ENCODE data around the gene NCMAP. TPM values are rescaled to one million over a fixed set of nuclear protein-coding genes. Genes with fewer than 3 reads are reported as not detected.

The NCMAP gene
- total and polyA plus RNA-seq, 7 experiments from 2014 or later = 0.10 to 0.13 (median 0.12) TPM; not detected in 4

GRCh38 chr1:24635195-24635843 lies 79.4 kb downstream of the NCMAP start:
- Histone ChIP-seq H3K4me1 (ENCODE audit: control insufficient read depth in 2 of 2, insufficient read depth in 2 of 2, low read length in 2 of 2) (no peaks in the 10 kb centered on the region), H3K9me3 (ENCODE audit: control insufficient read depth in 2 of 3, low read length in 3 of 3) (no peaks in the 10 kb centered on the region), H3K4me3 (ENCODE audit: low read length) (no peak overlapping the region), H3K36me3 (ENCODE audit: control insufficient read depth in 2 of 3, insufficient read depth in 3 of 3, low read length in 3 of 3) (no peaks in the 10 kb centered on the region), H3K27ac (ENCODE audit: low read depth, low read length) (no peak overlapping the region), H3K27me3 (ENCODE audit: control insufficient read depth in 2 of 2, insufficient read depth in 2 of 2, low read length in 2 of 2) (no peaks in the 10 kb centered on the region)
- CTCF ChIA-PET = interaction anchor here (0.6 to 3.8 kb wide), 15 partner anchors 14 to 436 kb away, joined by 3 to 29 read pairs (median 4); no protein-coding TSS in a partner anchor
- peak in 7 of 9 donors; percentile 39 to 69 (median 62) for DNase-seq
- POLR2A ChIA-PET = no interaction called here
- peak; percentile 85 for ATAC-seq
- intact Hi-C loops (cut with micrococcal nuclease) = loop anchor here (1.0 to 5.0 kb wide), 8 partner anchors 48 to 563 kb away; partner anchors contain the start of gene NIPAL3 (in 1 of the 2)
- Mint-ChIP-seq H3K27ac (peak overlapping the region in 5 of 9 donors; percentile 0 to 77 (median 64)), H3K9me3 (no peaks in the 10 kb centered on the region), H3K4me3 (no peak overlapping the region), H3K27me3 (peaks cover 4 to 21% (median 8%) of the 10 kb centered on the region in 5 donors), H3K4me1 (peaks cover 2 to 14% (median 8%) of the 10 kb centered on the region in 7 donors), H3K36me3 (no peaks in the 10 kb centered on the region)

GRCh38 chr1:24636661-24637357 lies 80.9 kb downstream of the NCMAP start:
- Mint-ChIP-seq H3K4me1 (peaks cover 9 to 22% (median 16%) of the 10 kb centered on the region in 7 donors), H3K9me3 (no peaks in the 10 kb centered on the region), H3K27me3 (peaks cover 0 to 21% (median 4%) of the 10 kb centered on the region in 5 donors), H3K36me3 (peaks cover 0 to 2% (median 0%) of the 10 kb centered on the region in 5 donors), H3K27ac (peak overlapping the region in 1 of 9 donors; percentile 36), H3K4me3 (no peak overlapping the region)
- H3K27me3 ChIP-seq (ENCODE audit: control insufficient read depth in 2 of 2, insufficient read depth in 2 of 2, low read length in 2 of 2) = no peaks in the 10 kb centered on the region
- H3K27ac ChIP-seq (ENCODE audit: low read depth, low read length) = no peak overlapping the region
- ATAC-seq (no peak), DNase-seq (no peak)
- intact Hi-C loops (cut with micrococcal nuclease) = loop anchor here in 1 of 2 donors (5.0 kb wide), 1 partner anchor 565 kb away; no protein-coding TSS in a partner anchor
- H3K36me3 ChIP-seq (ENCODE audit: control insufficient read depth in 2 of 3, insufficient read depth in 3 of 3, low read length in 3 of 3) = no peaks in the 10 kb centered on the region
- H3K9me3 ChIP-seq (ENCODE audit: control insufficient read depth in 2 of 3, low read length in 3 of 3) = no peaks in the 10 kb centered on the region
- CTCF ChIA-PET = interaction anchor here (0.7 to 3.8 kb wide), 6 partner anchors 246 to 748 kb away, joined by 3 to 29 read pairs (median 5); no protein-coding TSS in a partner anchor
- POLR2A ChIA-PET = interaction anchor here (0.6 kb wide), 1 partner anchor 644 kb away, joined by 3 read pairs; no protein-coding TSS in a partner anchor
- no peak overlapping the region for H3K4me3 ChIP-seq (ENCODE audit: low read length)
- peaks cover 6 to 7% of the 10 kb centered on the region in 2 donors for H3K4me1 ChIP-seq (ENCODE audit: control insufficient read depth in 2 of 2, insufficient read depth in 2 of 2, low read length in 2 of 2)

- no peak for ATAC-seq
- Histone ChIP-seq H3K27me3 (ENCODE audit: control insufficient read depth in 2 of 2, insufficient read depth in 2 of 2, low read length in 2 of 2) (no peaks in the 10 kb centered on the region), H3K27ac (ENCODE audit: low read depth, low read length) (no peak overlapping the region), H3K4me1 (ENCODE audit: control insufficient read depth in 2 of 2, insufficient read depth in 2 of 2, low read length in 2 of 2) (peaks cover 10 to 11% of the 10 kb centered on the region in 2 donors), H3K4me3 (ENCODE audit: low read length) (no peak overlapping the region), H3K9me3 (ENCODE audit: control insufficient read depth in 2 of 3, low read length in 3 of 3) (no peaks in the 10 kb centered on the region), H3K36me3 (ENCODE audit: control insufficient read depth in 2 of 3, insufficient read depth in 3 of 3, low read length in 3 of 3) (peaks cover 0 to 6% (median 0%) of the 10 kb centered on the region in 3 experiments)
- Mint-ChIP-seq H3K4me1 (peaks cover 9 to 30% (median 23%) of the 10 kb centered on the region in 7 donors), H3K36me3 (peaks cover 0 to 3% (median 0%) of the 10 kb centered on the region in 5 donors), H3K4me3 (peak overlapping the region in 5 of 10 donors; percentile 7 to 95 (median 42)), H3K27me3 (peaks cover 0 to 17% (median 0%) of the 10 kb centered on the region in 5 donors), H3K27ac (peak overlapping the region in 7 of 9 donors; percentile 1 to 100 (median 81)), H3K9me3 (no peaks in the 10 kb centered on the region)
- intact Hi-C loops (cut with micrococcal nuclease) = loop anchor here in 1 of 2 donors (5.0 kb wide), 1 partner anchor 567 kb away; no protein-coding TSS in a partner anchor
- ChIA-PET CTCF (interaction anchor here (1.0 to 3.1 kb wide), 3 partner anchors 52 to 440 kb away, joined by 3 to 14 read pairs (median 4); partner anchors contain the start of gene NIPAL3), POLR2A (interaction anchor here (0.7 kb wide), 1 partner anchor 430 kb away, joined by 4 read pairs; no protein-coding TSS in a partner anchor)
- DNase-seq = no peak
These were observed 83.2 kb downstream of the NCMAP start for GRCh38 chr1:24639094-24639493.

- Mint-ChIP-seq H3K4me3 (peak overlapping the region in 5 of 10 donors; percentile 1 to 95 (median 7)), H3K27ac (peak overlapping the region in 7 of 9 donors; percentile 71 to 100 (median 98)), H3K27me3 (peaks cover 0 to 17% (median 0%) of the 10 kb centered on the region in 5 donors), H3K4me1 (peaks cover 15 to 38% (median 31%) of the 10 kb centered on the region in 7 donors), H3K9me3 (no peaks in the 10 kb centered on the region), H3K36me3 (peaks cover 0 to 5% (median 0%) of the 10 kb centered on the region in 5 donors)
- no peaks in the 10 kb centered on the region for H3K27me3 ChIP-seq (ENCODE audit: control insufficient read depth in 2 of 2, insufficient read depth in 2 of 2, low read length in 2 of 2)
- H3K4me3 ChIP-seq (ENCODE audit: low read length) = no peak overlapping the region
- peaks cover 0 to 6% (median 0%) of the 10 kb centered on the region in 3 experiments for H3K36me3 ChIP-seq (ENCODE audit: control insufficient read depth in 2 of 3, insufficient read depth in 3 of 3, low read length in 3 of 3)
- no peak overlapping the region for H3K27ac ChIP-seq (ENCODE audit: low read depth, low read length)
- intact Hi-C loops (cut with micrococcal nuclease) = loop anchor here (5.0 to 10.0 kb wide), 10 partner anchors 53 to 1295 kb away; partner anchors contain the start of genes HNRNPR (in 1 of the 2), RPL11 (in 1 of the 2), SRSF10 (in 1 of the 2) and TMEM50A (in 1 of the 2)
- DNase-seq = no peak
- no peak for ATAC-seq
- POLR2A ChIA-PET = no interaction called here
- CTCF ChIA-PET = interaction anchor here (3.1 kb wide), 1 partner anchor 441 kb away, joined by 14 read pairs; no protein-coding TSS in a partner anchor
- H3K9me3 ChIP-seq (ENCODE audit: control insufficient read depth in 2 of 3, low read length in 3 of 3) = no peaks in the 10 kb centered on the region
- peaks cover 18 to 19% of the 10 kb centered on the region in 2 donors for H3K4me1 ChIP-seq (ENCODE audit: control insufficient read depth in 2 of 2, insufficient read depth in 2 of 2, low read length in 2 of 2)
These were observed 84.0 kb downstream of the NCMAP start for GRCh38 chr1:24639881-24640280.

- Histone ChIP-seq H3K4me3 (ENCODE audit: low read length) (no peak overlapping the region), H3K9me3 (ENCODE audit: control insufficient read depth in 2 of 3, low read length in 3 of 3) (no peaks in the 10 kb centered on the region), H3K4me1 (ENCODE audit: control insufficient read depth in 2 of 2, insufficient read depth in 2 of 2, low read length in 2 of 2) (peaks cover 22 to 23% of the 10 kb centered on the region in 2 donors), H3K27ac (ENCODE audit: low read depth, low read length) (no peak overlapping the region), H3K36me3 (ENCODE audit: control insufficient read depth in 2 of 3, insufficient read depth in 3 of 3, low read length in 3 of 3) (peaks cover 0 to 6% (median 1%) of the 10 kb centered on the region in 3 experiments), H3K27me3 (ENCODE audit: control insufficient read depth in 2 of 2, insufficient read depth in 2 of 2, low read length in 2 of 2) (no peaks in the 10 kb centered on the region)
- Mint-ChIP-seq H3K4me1 (peaks cover 17 to 38% (median 31%) of the 10 kb centered on the region in 7 donors), H3K27ac (peak overlapping the region; percentile 31 to 100 (median 98)), H3K36me3 (peaks cover 0 to 7% (median 0%) of the 10 kb centered on the region in 5 donors), H3K4me3 (peak overlapping the region in 7 of 10 donors; percentile 43 to 97 (median 90)), H3K9me3 (no peaks in the 10 kb centered on the region), H3K27me3 (peaks cover 0 to 13% (median 0%) of the 10 kb centered on the region in 5 donors)
- DNase-seq (no peak), ATAC-seq (no peak)
- intact Hi-C loops (cut with micrococcal nuclease) = loop anchor here (5.0 to 10.0 kb wide), 9 partner anchors 53 to 1295 kb away; partner anchors contain the start of genes HNRNPR (in 1 of the 2), RPL11 (in 1 of the 2), SRSF10 (in 1 of the 2) and TMEM50A (in 1 of the 2)
- CTCF ChIA-PET = interaction anchor here (3.1 kb wide), 1 partner anchor 442 kb away, joined by 14 read pairs; no protein-coding TSS in a partner anchor
- POLR2A ChIA-PET = interaction anchor here (0.8 kb wide), 1 partner anchor 1238 kb away, joined by 4 read pairs; no protein-coding TSS in a partner anchor
These were observed 84.4 kb downstream of the NCMAP start for GRCh38 chr1:24640288-24640687.
